ENCODE results near the gene FOXN3. TPM values are rescaled to one million over a fixed set of nuclear protein-coding genes. Genes with fewer than 3 reads are reported as not detected.

The FOXN3 gene
- total RNA-seq, 1 donor from 2014 or later: 34.5 TPM

- no peaks in the 10 kb centered on the region for H3K36me3 ChIP-seq (ENCODE audit: control insufficient read depth, insufficient read depth, low read length)
- H3K4me3 ChIP-seq (ENCODE audit: low read depth, low read length): no peak overlapping the region
- H3K27me3 ChIP-seq (ENCODE audit: control insufficient read depth, insufficient read depth, low read length): no peaks in the 10 kb centered on the region
- no peak for DNase-seq (ENCODE audit: low read depth)
- TF ChIP-seq CTCF (IDR thresholded peaks at IDR 0.05; ENCODE audit: insufficient read depth, low read length, poor library complexity, severe bottlenecking): no peak
These were observed 169.4 kb downstream of the FOXN3 start for GRCh38 chr14:89247457-89248122.

DNA sequence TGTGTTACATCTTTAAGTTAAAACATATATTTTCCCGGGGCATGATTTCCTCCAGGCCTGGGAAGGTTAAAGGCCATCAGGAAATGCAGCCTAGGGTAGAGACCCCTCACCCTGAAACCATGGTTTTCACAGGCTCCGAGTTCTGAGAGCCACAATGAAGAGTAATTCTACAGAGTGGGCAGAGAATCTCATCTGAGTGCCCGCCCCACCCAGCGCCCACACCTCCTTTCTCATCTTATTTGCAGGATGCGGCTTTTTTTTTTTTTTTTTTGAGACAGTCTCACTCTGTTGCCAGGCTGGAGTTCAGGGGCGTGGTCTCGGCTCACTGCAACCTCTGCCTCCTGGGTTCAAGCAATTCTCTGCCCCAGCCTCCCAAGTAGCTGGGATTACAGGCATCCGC is 170.7 kb downstream of the FOXN3 start:
- no peaks in the 10 kb centered on the region for H3K27me3 ChIP-seq (ENCODE audit: control insufficient read depth, insufficient read depth, low read length)
- no peak overlapping the region for H3K4me3 ChIP-seq (ENCODE audit: low read depth, low read length)
- no peaks in the 10 kb centered on the region for H3K36me3 ChIP-seq (ENCODE audit: control insufficient read depth, insufficient read depth, low read length)
- no peak for TF ChIP-seq CTCF (IDR thresholded peaks at IDR 0.05; ENCODE audit: insufficient read depth, low read length, poor library complexity, severe bottlenecking)
- no peak for DNase-seq (ENCODE audit: low read depth)

DNA sequence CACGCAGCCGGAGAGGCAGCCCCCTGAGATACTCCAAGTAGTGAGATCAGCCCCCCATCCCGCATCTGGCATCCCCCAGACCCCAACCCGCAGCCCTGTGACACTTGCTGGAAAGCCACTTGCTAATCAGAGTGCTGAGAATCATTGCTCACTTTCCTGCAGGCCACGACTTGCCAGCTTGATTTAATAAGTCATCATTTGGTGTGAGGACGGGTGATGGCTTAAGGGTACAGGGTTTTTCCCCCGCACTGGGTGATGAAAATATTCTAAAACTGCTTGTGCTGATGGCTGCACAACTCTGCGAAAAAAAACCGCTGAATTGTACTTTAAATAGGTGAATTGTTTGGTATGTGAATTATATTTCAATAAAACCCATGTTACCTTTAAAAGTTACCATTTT is 171.2 kb downstream of the FOXN3 start:
- H3K27me3 ChIP-seq (ENCODE audit: control insufficient read depth, insufficient read depth, low read length): no peaks in the 10 kb centered on the region
- no peak for TF ChIP-seq CTCF (IDR thresholded peaks at IDR 0.05; ENCODE audit: insufficient read depth, low read length, poor library complexity, severe bottlenecking)
- H3K4me3 ChIP-seq (ENCODE audit: low read depth, low read length): no peak overlapping the region
- no peak for DNase-seq (ENCODE audit: low read depth)
- H3K36me3 ChIP-seq (ENCODE audit: control insufficient read depth, insufficient read depth, low read length): no peaks in the 10 kb centered on the region

DNA sequence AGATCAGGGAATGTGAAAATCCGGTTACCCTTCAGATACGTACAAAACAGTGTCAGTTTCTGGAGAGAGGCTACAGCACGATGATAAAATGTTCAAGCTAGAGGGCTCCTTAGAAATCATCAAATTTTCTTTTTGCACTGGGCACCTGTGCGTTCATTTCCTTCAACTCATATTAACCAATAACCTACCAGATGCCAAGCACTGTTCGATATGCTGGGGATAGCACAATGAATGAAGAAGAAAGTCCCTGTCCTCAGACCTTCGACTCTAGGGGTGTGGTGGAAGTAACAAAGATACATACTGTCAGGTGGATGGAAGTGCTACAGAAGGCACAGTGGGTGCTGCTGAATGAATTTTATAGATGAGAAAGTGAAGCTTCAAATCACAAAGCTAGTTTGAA is 172.3 kb downstream of the FOXN3 start:
- H3K4me3 ChIP-seq (ENCODE audit: low read depth, low read length): no peak overlapping the region
- H3K36me3 ChIP-seq (ENCODE audit: control insufficient read depth, insufficient read depth, low read length): no peaks in the 10 kb centered on the region
- no peaks in the 10 kb centered on the region for H3K27me3 ChIP-seq (ENCODE audit: control insufficient read depth, insufficient read depth, low read length)
- no peak for TF ChIP-seq CTCF (IDR thresholded peaks at IDR 0.05; ENCODE audit: insufficient read depth, low read length, poor library complexity, severe bottlenecking)
- DNase-seq (ENCODE audit: low read depth): no peak

DNA sequence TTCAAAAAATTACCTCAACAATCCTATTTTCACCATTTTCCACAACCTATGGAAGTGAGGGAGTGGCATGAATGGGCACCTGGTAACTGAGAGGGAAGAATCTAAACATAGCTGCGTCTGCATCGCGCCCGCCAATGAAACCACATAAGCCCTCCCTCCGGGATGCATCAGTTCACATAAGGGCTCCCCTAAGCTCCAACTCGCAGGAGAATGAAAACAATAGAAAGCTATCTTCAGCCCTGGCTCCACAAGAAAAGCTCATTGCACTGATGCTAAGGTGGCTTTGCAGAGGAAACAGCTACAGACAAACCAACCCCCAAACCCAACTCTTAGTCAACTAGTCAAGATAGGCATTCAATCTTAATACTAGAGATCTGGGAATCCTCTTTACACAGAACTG is 173.3 kb downstream of the FOXN3 start:
- Histone ChIP-seq H3K27me3 (ENCODE audit: control insufficient read depth, insufficient read depth, low read length) (no peaks in the 10 kb centered on the region), H3K4me3 (ENCODE audit: low read depth, low read length) (no peak overlapping the region), H3K36me3 (ENCODE audit: control insufficient read depth, insufficient read depth, low read length) (no peaks in the 10 kb centered on the region)
- no peak for DNase-seq (ENCODE audit: low read depth)
- no peak for TF ChIP-seq CTCF (IDR thresholded peaks at IDR 0.05; ENCODE audit: insufficient read depth, low read length, poor library complexity, severe bottlenecking)

DNA sequence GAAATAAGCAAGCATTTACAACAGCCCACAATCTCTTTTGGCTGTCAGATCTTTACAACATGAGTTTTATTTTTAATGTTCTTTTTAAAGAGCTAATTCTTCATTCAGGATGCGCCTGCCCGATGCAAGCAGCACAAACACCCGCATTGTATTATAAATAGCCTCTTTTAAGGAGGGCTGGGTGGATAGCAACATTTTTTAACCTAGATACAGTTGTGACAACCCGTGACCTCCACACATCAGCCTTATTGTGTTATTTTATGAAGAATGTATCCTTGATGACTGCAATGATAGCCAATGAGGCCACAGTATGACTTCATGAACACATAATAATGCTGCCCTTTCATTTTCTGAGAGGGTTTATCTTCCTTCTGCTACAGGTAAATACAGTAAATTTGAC is 173.7 kb downstream of the FOXN3 start:
- Histone ChIP-seq H3K4me3 (ENCODE audit: low read depth, low read length) (no peak overlapping the region), H3K27me3 (ENCODE audit: control insufficient read depth, insufficient read depth, low read length) (no peaks in the 10 kb centered on the region), H3K36me3 (ENCODE audit: control insufficient read depth, insufficient read depth, low read length) (no peaks in the 10 kb centered on the region)
- TF ChIP-seq CTCF (IDR thresholded peaks at IDR 0.05; ENCODE audit: insufficient read depth, low read length, poor library complexity, severe bottlenecking): no peak
- DNase-seq (ENCODE audit: low read depth): no peak

Data from kidney epithelial cell (primary cell).